ENCODE measurements around the gene QRFPR. TPM values are rescaled to one million over a fixed set of nuclear protein-coding genes. Genes with fewer than 3 reads are reported as not detected.

Gene QRFPR
- polyA plus RNA-seq, 1 donor (not counting 4 experiments of a cell fraction or from before 2014, with no cell fraction given), result 0.38 TPM

GRCh38 chr4:121353213-121353612 lies 27.6 kb downstream of the QRFPR start:
- Histone ChIP-seq H3K9me3 (ENCODE audit: control insufficient read depth, low read depth, low read length) (no peaks in the 10 kb centered on the region), H3K36me3 (ENCODE audit: control insufficient read depth in 2 of 2, extremely low read depth in 1 of 2, insufficient read depth in 2 of 2, low read length in 2 of 2) (no peaks in the 10 kb centered on the region), H2AFZ (ENCODE audit: control insufficient read depth, low read length) (no peak overlapping the region), H3K9ac (ENCODE audit: control insufficient read depth, extremely low read depth, insufficient read depth, low read length) (no peak overlapping the region), H3K79me2 (ENCODE audit: control insufficient read depth, insufficient read depth, low read length) (no peaks in the 10 kb centered on the region), H3K4me1 (ENCODE audit: control insufficient read depth, extremely low read depth, insufficient read depth, low read length) (no peaks in the 10 kb centered on the region), H3K9me1 (ENCODE audit: control insufficient read depth, extremely low read depth, insufficient read depth, low read length) (no peaks in the 10 kb centered on the region), H3K4me3 (ENCODE audit: control insufficient read depth in 2 of 3, extremely low read depth in 1 of 3, insufficient read depth in 2 of 3, low read depth in 1 of 3, low read length in 3 of 3) (no peak overlapping the region), H4K20me1 (ENCODE audit: control insufficient read depth, extremely low read depth, insufficient read depth, low read length) (no peaks in the 10 kb centered on the region), H3K27me3 (ENCODE audit: control insufficient read depth, extremely low read depth, insufficient read depth, low read length) (no peaks in the 10 kb centered on the region), H3K27ac (ENCODE audit: control insufficient read depth, insufficient read depth, low read length) (no peak overlapping the region), H3K4me2 (ENCODE audit: control insufficient read depth, extremely low read depth, insufficient read depth, low read depth, low read length) (no peak overlapping the region)
- FAIRE-seq (no peak), DNase-seq (ENCODE audit: low read depth, low spot score) (no peak)
- dilution Hi-C loops (cut with MboI; ENCODE audit: extremely low pct_ligation_motif_present, low sequenced_read_pairs), result no loop called here
- TF ChIP-seq EZH2 (IDR thresholded peaks at IDR 0.05; ENCODE audit: low read length), result no peak
- TF ChIP-seq CTCF (optimal IDR thresholded peaks at IDR 0.05 in 1 of 3, IDR thresholded peaks at IDR 0.05 in 1 of 3, conservative IDR thresholded peaks at IDR 0.05 in 1 of 3; ENCODE audit: extremely low read depth in 1 of 3, insufficient read depth in 2 of 3, low read length in 3 of 3), result no peak

DNA sequence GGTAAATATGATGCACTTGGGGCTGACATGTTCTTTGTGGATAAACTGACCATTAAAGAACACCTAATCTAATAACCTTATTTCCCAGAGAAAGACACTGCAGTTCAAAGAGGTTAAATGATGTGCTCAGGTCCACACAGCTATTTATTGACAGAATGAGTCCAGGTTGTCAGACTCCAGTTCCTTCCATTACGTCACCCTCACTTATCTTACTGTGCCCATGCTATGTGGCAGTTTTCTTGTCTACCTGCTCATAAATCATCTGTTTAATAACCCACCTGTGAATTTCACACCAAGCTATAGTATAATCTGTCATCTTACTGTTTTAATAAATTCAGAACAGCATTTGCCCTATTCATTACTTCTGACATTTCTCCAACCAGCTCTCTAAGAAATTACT lies 36.7 kb downstream of the QRFPR start:
- no peak for FAIRE-seq
- H3K4me2 ChIP-seq (ENCODE audit: control insufficient read depth, extremely low read depth, insufficient read depth, low read depth, low read length), result no peak overlapping the region
- dilution Hi-C loops (cut with MboI; ENCODE audit: extremely low pct_ligation_motif_present, low sequenced_read_pairs), result no loop called here

DNA sequence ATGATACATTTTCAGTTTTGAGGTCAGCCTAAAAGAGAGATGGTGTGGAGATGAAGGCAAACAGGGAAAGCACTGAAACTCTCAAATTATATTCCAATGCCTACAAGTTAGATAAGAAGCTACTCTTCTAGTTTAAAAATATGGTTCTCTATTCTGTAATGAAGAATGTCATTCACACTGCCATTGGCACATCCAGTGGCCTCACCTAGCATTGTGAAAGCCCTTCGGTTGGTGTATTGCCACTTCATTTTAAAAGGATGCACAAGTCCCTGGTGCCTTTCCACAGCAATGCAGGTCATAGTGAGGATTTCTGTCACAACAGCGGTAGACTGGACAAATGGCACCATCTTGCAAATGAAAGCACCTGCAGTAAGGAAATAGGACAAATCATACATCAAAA lies 40.6 kb downstream of the QRFPR start:
- Histone ChIP-seq H3K9me1 (ENCODE audit: control insufficient read depth, extremely low read depth, insufficient read depth, low read length) (no peaks in the 10 kb centered on the region), H3K36me3 (ENCODE audit: control insufficient read depth in 2 of 2, extremely low read depth in 1 of 2, insufficient read depth in 2 of 2, low read length in 2 of 2) (no peaks in the 10 kb centered on the region), H2AFZ (ENCODE audit: control insufficient read depth, low read length) (no peak overlapping the region), H3K79me2 (ENCODE audit: control insufficient read depth, insufficient read depth, low read length) (no peaks in the 10 kb centered on the region), H3K27me3 (ENCODE audit: control insufficient read depth, extremely low read depth, insufficient read depth, low read length) (no peaks in the 10 kb centered on the region), H4K20me1 (ENCODE audit: control insufficient read depth, extremely low read depth, insufficient read depth, low read length) (no peaks in the 10 kb centered on the region), H3K4me2 (ENCODE audit: control insufficient read depth, extremely low read depth, insufficient read depth, low read depth, low read length) (no peak overlapping the region), H3K27ac (ENCODE audit: control insufficient read depth, insufficient read depth, low read length) (no peak overlapping the region), H3K4me3 (ENCODE audit: control insufficient read depth in 2 of 3, extremely low read depth in 1 of 3, insufficient read depth in 2 of 3, low read depth in 1 of 3, low read length in 3 of 3) (no peak overlapping the region), H3K9ac (ENCODE audit: control insufficient read depth, extremely low read depth, insufficient read depth, low read length) (no peak overlapping the region), H3K4me1 (ENCODE audit: control insufficient read depth, extremely low read depth, insufficient read depth, low read length) (no peaks in the 10 kb centered on the region), H3K9me3 (ENCODE audit: control insufficient read depth, low read depth, low read length) (no peaks in the 10 kb centered on the region)
- DNase-seq (ENCODE audit: low read depth, low spot score), result no peak
- TF ChIP-seq EZH2 (IDR thresholded peaks at IDR 0.05; ENCODE audit: low read length) (no peak), CTCF (optimal IDR thresholded peaks at IDR 0.05 in 1 of 3, IDR thresholded peaks at IDR 0.05 in 1 of 3, conservative IDR thresholded peaks at IDR 0.05 in 1 of 3; ENCODE audit: extremely low read depth in 1 of 3, insufficient read depth in 2 of 3, low read length in 3 of 3) (no peak)
- dilution Hi-C loops (cut with MboI; ENCODE audit: extremely low pct_ligation_motif_present, low sequenced_read_pairs), result no loop called here
- FAIRE-seq, result no peak

More for the DNA sequence above, 36.7 kb downstream of the QRFPR start:
- no peaks in the 10 kb centered on the region for H3K27me3 ChIP-seq (ENCODE audit: control insufficient read depth, extremely low read depth, insufficient read depth, low read length)
- DNase-seq (ENCODE audit: low read depth, low spot score), result no peak
- H3K27ac ChIP-seq (ENCODE audit: control insufficient read depth, insufficient read depth, low read length), result no peak overlapping the region
- H3K4me1 ChIP-seq (ENCODE audit: control insufficient read depth, extremely low read depth, insufficient read depth, low read length), result no peaks in the 10 kb centered on the region
- no peak overlapping the region for H2AFZ ChIP-seq (ENCODE audit: control insufficient read depth, low read length)
- H3K79me2 ChIP-seq (ENCODE audit: control insufficient read depth, insufficient read depth, low read length), result no peaks in the 10 kb centered on the region
- H3K9me3 ChIP-seq (ENCODE audit: control insufficient read depth, low read depth, low read length), result no peaks in the 10 kb centered on the region
- H3K9ac ChIP-seq (ENCODE audit: control insufficient read depth, extremely low read depth, insufficient read depth, low read length), result no peak overlapping the region
- H3K9me1 ChIP-seq (ENCODE audit: control insufficient read depth, extremely low read depth, insufficient read depth, low read length), result no peaks in the 10 kb centered on the region
- H3K4me3 ChIP-seq (ENCODE audit: control insufficient read depth in 2 of 3, extremely low read depth in 1 of 3, insufficient read depth in 2 of 3, low read depth in 1 of 3, low read length in 3 of 3), result no peak overlapping the region
- no peaks in the 10 kb centered on the region for H3K36me3 ChIP-seq (ENCODE audit: control insufficient read depth in 2 of 2, extremely low read depth in 1 of 2, insufficient read depth in 2 of 2, low read length in 2 of 2)
- no peak for TF ChIP-seq EZH2 (IDR thresholded peaks at IDR 0.05; ENCODE audit: low read length)
- no peaks in the 10 kb centered on the region for H4K20me1 ChIP-seq (ENCODE audit: control insufficient read depth, extremely low read depth, insufficient read depth, low read length)
